HG02884 (cell line): Measurements from ENCODE around the gene CHN1.
A peak's percentile ranks its signal among the peaks of the same experiment; 100 is the strongest.

Source experiments
- ATAC-seq: cut with Tn5 transposase; IDR thresholded peaks from one replicate; pipeline ENCODE4 v1.9.1; 2021; ENCODE audit warnings: mild to moderate bottlenecking, moderate library complexity; ENCODE audit not compliant: unreplicated experiment

Gene CHN1

DNA sequence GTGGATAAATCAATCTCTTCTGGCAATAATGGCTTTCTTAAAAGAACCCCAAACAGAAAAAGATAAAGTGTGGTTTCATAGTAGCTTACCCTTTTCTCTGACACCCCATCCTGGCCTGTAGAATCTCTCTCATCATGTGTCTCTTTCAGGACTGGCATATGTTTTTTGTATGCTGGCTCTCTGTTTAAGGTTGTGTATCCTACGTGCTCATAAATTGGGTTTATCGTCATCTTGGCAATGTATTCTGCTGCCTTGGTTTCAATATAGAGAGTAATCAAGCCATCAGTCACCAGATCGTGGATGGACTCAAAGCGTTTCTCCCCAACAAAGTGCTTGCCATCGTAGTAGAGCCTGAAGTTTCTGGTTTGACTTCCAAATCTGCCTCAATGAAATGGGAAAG lies 127.4 kb downstream of the CHN1 start:
- no peak for ATAC-seq

DNA sequence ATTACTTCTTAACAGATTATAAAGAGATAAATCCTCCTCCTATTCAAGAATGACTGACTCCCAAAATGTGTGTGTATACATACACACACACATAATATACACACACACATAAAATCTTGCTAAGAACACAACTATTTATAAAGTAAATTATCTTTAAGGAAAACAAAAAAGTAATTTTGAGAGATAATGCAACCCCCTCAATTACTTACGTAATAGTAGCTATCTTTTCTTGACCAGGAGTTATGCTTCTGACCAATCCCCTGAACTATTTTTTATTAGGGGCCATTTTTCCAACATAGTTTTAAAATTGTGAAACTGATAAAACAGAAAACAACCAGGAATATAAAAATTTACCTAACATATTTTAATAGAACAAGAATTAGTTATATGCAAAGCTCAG lies 127.9 kb downstream of the CHN1 start:
- ATAC-seq = no peak

DNA sequence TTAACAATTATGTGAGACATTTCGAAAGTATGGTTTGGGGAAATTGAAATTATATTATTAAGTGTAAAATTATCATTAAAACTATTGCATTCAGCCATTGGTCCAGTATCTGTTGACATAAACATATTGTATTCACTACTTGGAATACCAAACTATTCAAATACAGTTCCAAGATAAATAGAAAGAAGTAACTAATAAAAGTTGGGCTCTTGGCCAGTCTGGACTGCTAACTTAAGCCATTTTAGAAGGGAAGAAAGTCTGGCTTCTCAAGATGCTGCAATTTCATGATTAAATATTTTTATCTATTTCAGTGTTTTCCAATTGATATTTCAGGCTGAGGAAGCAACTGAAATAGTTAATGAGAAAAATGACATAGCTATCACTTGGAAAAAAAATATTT lies 131.1 kb downstream of the CHN1 start:
- ATAC-seq = no peak

DNA sequence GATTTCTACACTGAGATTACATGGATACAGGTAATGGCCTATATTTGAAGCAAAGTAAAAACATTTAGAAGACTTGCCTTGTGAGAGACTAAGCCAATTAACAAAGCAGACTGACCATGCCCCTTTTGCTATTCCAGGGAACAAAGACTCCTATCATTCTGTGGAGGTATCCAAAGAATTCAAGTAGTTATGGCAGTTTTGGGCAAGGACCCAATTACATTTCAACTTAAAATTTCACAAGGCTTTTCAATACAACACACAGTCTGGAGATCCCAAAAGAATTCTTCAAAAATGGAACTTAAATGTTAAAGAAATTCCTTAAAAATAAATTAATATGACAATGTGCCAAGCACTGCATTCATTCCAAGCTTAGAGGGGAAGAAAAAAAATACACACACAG lies 131.7 kb downstream of the CHN1 start:
- ATAC-seq = no peak

DNA sequence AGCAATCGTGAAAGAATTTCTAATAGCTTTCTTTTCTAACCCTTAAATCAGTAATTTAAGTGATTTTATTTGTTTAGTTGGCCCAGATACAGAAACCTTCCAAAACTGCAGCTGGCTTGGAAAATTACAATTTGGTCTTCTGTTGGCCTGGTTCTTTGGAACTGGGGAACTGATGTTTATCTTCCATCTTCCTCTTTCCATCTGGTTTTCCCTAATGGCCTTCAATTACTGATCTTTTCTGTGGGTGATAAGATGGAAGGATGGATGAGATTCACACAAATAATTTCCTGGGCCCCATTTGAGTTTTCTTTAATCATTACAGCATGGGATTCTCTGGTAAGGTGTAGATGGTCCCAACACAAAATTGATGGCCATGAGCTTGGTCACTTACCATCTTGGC lies 134.4 kb downstream of the CHN1 start:
- ATAC-seq = no peak

DNA sequence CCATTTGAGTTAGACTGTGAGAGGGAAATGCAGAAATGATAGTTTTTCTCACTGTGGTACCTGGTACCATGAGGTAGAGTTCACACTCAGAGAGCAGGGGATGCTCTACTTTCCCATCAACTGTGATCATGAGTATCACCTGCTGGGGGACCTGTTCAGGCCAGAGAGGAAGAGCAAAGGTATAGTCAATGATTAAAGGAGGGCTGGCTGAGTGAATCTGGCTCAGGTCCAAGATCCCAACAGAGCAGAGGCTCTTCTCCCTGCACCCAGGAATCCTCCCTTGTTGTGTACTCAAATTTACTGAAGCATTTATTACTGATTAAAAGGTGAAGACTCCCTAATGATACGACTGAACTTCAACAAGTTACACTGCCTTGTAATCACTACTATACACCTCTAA lies 136.3 kb downstream of the CHN1 start:
- ATAC-seq = no peak

DNA sequence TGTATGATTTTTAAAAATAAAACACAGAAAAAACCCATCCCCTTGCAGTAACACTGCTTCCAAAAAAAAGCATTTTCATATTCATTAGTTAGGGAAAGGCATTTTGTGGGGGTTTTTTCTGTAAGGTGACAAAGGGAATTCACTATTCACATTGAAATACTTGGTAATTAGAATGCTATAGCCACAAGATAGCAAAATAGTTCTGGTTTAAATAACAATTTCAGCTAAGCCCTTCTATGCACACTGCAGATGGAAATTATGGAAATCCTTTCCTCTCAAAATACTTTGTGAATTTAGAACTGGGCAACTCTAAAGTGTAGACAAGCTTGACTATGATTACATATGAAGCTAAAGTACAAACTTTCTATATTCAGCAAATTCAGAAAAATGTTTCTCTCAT lies 138.8 kb downstream of the CHN1 start:
- ATAC-seq = no peak

DNA sequence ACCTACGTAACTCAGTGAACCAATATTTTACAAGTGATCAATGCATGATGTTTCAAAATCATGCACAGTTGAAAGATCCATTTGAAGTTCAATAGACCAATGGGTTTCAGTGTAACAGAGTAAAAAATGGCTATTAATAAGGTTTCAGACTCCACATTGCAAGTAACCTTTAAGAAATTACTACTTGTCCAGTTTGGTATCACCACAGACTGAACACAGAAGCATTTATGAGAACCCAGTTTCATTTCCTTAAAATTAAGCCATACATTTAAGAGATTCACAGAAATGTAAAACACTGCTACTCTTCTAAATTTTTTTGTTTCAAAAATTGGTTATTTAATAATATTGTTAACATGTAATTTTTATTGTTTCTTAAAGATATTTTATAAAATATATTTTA lies 142.0 kb downstream of the CHN1 start:
- no peak for ATAC-seq

DNA sequence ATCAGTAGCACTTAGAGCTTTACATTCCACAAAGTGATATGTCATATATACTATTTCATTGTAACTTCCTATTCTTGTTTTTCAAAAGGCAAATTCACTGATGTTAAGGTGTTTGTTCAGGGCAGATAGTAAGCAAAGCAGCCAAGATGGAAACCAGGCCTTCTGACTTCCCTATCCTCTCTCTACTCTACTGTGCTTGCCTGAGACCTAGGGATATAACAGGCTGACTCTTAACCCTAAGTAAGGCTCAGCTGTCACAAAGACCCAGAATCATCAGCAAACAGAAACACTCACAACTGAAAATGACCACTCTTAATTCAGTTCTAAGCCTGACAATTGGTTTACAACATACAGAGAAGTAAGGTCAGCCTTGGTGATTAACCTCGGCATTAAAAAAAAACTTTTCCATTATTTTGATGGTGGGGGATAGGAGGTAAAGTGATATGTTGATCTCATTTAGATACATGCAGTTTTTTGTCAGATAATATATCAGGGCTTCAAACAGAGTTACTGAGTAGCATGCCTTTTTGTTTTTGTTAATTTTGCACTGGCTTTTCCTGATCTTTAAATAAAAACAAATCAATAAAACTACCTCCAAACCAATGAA lies 145.5 kb downstream of the CHN1 start:
- no peak for ATAC-seq

DNA sequence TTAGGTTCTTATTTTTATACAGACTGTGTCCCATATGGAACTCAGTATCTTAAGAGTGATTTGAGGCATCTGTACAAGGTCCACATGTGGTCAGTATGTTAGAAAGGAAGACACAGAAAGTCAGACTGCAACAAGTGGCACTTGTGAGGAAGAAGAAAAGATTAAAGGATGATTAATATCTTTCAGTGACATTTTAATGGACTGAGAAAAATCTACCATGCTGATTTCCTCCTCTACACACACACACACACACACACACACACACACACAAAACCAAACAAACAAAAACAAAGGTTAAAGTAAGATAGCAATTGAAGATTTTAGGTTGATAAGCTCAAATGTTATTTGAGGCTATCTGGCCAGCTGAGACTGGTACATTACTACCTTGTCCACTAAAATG lies 146.4 kb downstream of the CHN1 start:
- no peak for ATAC-seq

DNA sequence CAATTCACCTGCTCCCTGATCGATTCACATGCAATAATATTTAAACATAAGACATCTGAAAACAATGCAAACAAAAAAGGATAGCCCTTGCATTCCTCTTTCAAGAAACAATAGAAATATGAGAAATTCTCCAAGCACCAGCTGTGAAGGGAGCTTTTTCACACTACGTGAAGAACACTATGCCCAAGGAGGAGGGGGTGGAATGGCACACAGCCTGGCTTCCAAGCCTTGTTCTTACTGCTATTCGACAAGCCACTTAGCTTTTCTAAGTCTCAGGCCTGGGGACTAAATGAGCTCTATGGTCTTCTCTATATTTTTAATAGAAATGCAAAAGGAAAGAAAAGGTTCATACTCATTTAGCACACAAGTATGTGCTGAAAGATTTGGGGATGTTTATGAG lies 148.7 kb downstream of the CHN1 start:
- no peak for ATAC-seq

DNA sequence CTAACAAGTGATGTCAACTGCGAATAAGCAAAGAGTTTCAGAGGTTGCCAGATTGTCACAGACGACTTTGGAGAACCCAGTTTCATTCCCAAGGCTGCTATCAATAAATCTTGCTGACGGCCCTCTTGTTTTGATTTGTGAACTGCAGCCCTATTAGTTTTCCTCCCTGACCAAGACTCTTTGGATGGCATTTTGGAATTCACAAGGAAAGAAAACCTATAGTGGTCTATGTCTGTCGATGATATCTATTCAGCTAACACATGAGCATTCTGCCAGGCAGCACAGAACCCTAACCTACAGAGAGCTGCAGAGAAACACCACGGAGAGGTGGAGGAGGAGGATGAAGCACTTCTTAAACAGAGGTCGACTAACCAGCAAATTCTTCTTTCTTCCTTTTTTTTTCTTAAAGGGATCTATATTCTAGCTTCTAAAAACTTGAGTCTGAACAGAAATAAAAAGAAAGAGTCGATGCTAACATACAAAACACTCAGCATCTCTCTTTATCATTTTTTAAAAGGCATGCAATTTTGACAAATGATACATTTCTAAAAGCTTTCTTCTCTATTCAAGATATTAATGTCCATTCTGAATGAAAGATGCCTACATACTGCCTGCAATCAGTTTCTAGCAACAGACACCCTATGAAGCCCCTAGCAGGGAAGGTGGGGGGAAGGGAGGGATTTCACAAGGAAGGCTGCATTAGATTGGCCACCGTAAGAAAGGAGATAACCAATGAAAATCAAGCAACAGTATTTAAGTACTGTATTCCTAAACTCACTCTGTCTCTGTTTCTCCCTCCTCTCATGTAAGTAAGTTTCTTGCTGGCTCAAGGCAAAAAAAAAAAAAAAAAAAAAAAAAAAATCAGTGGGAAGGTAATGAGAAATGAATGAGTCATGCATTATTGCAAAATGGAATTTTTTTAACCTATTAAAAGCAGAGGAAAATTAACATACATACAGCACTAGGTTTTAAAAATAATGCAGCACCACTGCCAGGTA lies 157.9 kb downstream of the CHN1 start:
- no peak for ATAC-seq

DNA sequence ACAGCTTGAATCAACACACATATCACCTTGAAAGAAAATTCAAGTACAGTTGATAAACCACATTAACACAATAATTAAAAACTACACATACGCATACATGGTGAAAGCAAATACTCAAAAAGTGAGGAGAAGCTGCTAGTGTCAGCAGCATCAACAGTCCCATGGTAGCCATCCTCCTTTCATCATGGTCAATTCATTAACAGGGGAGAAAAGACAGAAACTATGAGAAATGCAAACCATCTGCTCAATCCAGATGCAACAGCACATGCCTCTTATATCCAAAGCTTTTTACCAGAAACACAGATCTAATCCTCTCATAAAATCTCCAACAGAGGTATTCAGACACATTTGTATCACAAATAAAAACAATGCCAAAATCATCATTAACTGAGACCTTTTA lies 159.0 kb downstream of the CHN1 start:
- ATAC-seq = no peak

DNA sequence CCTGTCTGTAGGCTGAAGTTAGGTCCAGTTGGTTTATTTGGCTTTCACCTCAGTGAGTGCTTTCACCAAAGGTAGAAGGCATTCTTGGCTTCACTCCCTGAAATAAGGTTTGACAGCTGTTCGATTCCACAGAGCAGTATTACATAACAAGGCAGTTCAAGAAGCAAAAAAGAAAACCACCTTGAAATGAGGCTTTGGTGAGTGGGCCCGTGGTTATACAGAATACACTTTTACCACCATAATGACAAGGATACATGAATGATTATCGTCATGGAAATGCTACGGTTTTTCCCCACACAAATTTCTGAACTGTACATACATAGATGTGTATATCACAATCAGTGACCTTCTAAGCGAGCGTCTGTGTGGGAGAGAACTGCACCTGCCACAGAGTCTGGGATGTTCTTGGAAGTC lies 160.9 kb downstream of the CHN1 start:
- no peak for ATAC-seq

DNA sequence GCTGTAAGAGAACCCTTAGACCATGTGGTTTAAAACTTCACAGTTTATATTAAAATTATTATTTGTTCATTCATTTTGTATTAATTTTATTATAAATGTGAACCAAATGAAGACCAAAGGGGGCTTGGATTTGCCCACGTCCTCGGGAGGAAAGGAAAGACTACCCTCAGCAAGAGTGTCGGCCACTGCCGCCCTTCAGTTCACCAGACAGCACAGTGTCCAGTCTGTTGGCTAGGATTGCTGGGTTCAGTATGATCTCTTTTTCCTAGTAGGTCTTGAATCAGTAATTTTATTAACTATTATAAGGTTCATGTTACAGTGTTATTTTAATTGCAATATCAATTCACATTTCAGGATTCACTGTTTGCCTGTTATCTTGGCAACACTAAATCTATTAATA lies 162.7 kb downstream of the CHN1 start:
- ATAC-seq = no peak

DNA sequence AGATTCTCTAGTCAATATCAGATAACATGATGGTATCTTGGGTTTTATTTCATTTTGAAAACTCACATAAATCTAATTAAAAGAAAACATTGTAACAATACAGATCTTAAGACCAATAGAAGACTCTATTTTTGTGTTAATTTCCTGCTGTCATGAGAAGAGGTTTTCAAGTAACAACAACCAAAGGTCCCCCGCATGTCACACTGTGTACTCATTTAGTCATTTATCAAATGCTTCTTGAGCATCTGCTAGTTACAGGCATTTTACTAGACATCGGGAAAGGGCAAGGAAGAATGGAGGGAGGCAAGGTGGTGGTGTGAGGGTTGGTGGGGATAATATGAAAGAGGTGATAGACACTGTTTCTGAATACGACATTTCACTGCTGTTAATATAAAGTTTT lies 163.2 kb downstream of the CHN1 start:
- no peak for ATAC-seq

DNA sequence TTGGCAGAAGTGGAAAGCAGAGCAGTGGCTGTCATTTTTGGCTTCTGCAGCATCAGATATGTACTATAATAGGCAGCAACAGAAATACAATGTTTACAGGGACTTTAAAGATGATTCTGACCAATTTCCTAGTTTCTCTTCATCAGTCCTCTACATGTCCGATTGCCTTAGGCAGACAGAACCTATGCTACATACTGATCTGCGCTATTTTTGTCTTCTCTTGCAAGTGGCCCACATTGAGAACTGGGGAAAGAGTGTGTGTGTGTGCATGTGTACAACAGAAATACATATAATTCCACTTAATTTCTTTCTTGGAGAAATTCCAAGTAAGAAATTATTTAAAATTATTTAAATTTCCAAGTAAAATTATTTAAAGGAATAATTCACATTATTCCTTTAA lies 163.8 kb downstream of the CHN1 start:
- ATAC-seq = no peak

DNA sequence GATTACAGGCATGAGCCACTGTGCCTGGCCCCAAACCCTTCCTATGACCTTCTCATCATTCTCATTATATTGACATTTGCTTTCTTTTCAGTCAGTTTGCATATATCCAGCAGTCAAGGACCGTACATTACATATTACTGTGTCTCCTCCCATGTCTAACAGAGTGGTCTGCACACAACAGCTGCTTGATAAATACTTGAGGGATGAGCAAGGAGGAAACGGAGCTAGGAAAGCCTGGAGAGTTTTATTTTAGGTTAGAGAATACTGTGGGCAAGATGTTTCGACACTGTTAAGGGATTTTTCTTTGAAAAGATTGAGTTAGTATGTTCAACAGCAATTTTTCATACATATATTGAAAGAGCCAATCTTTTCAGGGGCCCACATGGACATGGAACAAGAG lies 164.7 kb downstream of the CHN1 start:
- ATAC-seq = no peak

DNA sequence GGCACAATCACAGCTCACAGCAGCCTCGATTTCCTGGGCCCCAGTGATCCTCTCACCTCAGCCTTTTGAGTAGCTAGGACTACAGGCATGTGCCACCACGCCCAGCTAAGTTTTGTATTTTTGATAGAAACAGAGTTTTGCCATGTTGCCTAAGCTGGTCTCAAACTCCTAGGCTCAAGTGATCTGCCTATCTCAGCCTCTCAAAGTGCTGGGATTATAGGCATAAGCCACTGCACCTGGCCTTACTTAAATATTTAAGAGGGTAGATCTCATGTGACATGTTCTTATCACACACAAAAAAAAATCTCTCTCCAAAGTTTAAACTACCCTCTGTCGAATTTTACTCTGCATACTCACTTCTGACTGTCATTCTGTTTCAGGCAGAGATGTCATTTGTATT lies 165.5 kb downstream of the CHN1 start:
- ATAC-seq = no peak

DNA sequence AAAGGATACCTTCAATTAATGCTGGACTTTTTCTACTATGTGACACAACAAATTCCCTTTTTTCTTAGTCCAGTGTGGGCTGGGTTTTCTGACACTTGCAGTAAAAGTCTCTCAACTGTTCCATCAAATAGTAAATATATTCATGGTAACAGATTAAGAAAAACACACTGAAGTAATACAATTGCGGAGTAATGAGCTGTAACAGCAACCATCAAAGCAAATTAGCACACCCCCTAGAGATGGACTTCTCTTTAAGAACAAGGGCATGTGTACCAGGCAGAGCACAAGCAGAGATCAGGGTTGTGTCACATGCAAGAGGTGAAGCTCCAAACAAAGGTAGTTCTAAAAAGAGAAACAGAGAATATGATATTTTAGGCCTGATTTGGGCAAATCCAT lies 168.2 kb downstream of the CHN1 start:
- no peak for ATAC-seq

DNA sequence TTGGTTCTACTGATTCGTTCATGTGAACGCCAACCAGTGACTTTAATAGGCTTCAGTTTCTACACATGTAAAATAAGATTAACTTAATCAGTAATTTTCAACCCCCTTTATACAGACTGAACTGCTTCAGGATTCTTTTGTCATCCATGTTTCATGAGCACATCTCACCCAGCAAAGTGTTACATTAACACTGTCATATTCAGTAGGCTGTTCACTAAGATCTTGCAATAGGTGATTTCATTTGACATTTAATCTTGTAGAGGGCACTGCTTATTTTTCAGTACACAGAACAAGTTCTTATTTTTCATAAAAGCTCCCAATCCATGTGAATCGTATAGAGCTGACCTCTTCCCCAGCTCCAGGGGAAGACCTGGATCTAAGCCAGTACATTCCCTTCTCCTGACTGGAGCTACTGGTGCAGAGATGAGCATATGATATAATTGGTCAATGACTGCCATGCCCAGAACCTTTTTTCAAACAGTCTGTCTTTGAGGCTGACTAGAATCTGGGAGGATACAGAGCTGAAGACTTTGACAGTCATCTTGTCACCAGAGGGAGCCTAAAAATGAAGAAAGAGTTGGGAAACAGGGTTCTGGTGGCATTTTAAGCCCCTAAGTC lies 168.7 kb downstream of the CHN1 start:
- ATAC-seq = no peak

DNA sequence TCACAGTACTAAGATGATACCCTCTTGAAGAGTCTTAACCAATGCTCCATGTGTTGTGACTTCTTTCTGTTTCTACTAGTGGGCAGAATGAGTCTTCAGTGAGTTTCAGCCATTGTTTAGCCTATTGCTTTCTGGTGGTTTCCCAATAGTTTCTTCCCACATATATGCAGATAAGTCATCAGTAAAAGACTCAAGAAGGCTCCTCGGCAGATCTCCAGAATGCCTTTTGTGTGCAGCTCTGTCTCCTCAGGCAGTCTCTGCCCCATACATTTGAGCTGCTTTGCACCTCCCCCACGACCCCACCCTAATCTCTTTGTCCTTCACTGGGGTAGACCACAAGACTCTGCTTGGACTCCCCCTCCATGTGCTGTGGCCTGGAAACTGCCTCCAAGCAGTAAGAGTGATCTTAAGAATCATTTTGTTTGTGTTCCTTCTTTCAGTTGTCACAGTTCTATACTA lies 169.4 kb downstream of the CHN1 start:
- peak; percentile 60 for ATAC-seq
